ENCODE measurements around the gene TSPAN12. TPM values are rescaled to one million over a fixed set of nuclear protein-coding genes. Genes with fewer than 3 reads are reported as not detected.

Gene TSPAN12
- total RNA-seq, 1 experiment from 2014 or later = 1.4 TPM

DNA sequence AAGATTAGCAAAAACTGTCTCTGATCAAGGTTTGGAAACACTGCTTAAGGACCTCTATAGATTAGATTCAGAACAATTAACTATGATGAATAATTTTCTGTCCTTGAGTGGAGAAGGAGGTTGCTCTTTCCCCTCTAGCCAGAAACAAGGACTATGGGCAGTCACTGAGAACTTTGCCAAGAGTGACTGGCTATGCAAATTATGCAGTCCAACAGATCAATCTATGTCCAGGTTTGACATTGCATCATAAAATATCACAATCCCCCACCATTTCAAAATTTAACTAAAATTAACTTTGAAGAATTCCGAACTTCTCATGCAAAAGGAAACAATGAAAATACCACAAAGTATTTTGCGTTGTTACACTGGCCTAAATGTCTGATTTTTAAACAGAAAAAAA, 50.6 kb downstream of the TSPAN12 start:
- ATAC-seq (no peak), DNase-seq (ENCODE audit: low read depth, low spot score) (no peak)
- Histone ChIP-seq H3K27ac (ENCODE audit: low read length) (no peak overlapping the region), H3K9me3 (ENCODE audit: control insufficient read depth, insufficient read depth, low read depth, low read length) (no peaks in the 10 kb centered on the region), H3K4me1 (ENCODE audit: control insufficient read depth, insufficient read depth, low read length) (no peaks in the 10 kb centered on the region), H3K27me3 (ENCODE audit: control insufficient read depth, insufficient read depth, low read length) (no peaks in the 10 kb centered on the region), H3K36me3 (ENCODE audit: control insufficient read depth, insufficient read depth, low read length) (no peaks in the 10 kb centered on the region), H3K4me3 (ENCODE audit: low read depth in 2 of 2, low read length in 2 of 2) (no peak overlapping the region)
- in situ Hi-C loops (cut with HindIII; ENCODE audit: low pct_unique_long_range_greater_than_20kb, low sequenced_read_pairs) = no loop called here
- ChIA-PET POLR2A (no interaction called here), CTCF (no interaction called here)
- BruUV-seq (replicated peaks) = no TSS peak
- no peak for TF ChIP-seq SIN3A (IDR thresholded peaks at IDR 0.05; ENCODE audit: borderline replicate concordance, insufficient read depth, low read depth, low read length)
- TF ChIP-seq, protein P1, sequence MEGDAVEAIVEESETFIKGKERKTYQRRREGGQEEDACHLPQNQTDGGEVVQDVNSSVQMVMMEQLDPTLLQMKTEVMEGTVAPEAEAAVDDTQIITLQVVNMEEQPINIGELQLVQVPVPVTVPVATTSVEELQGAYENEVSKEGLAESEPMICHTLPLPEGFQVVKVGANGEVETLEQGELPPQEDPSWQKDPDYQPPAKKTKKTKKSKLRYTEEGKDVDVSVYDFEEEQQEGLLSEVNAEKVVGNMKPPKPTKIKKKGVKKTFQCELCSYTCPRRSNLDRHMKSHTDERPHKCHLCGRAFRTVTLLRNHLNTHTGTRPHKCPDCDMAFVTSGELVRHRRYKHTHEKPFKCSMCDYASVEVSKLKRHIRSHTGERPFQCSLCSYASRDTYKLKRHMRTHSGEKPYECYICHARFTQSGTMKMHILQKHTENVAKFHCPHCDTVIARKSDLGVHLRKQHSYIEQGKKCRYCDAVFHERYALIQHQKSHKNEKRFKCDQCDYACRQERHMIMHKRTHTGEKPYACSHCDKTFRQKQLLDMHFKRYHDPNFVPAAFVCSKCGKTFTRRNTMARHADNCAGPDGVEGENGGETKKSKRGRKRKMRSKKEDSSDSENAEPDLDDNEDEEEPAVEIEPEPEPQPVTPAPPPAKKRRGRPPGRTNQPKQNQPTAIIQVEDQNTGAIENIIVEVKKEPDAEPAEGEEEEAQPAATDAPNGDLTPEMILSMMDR (IDR thresholded peaks at IDR 0.05) = no peak
- TF ChIP-seq TCF7L2 (IDR thresholded peaks at IDR 0.05; ENCODE audit: low read depth, low read length) = no peak
- TF ChIP-seq, protein P2, sequence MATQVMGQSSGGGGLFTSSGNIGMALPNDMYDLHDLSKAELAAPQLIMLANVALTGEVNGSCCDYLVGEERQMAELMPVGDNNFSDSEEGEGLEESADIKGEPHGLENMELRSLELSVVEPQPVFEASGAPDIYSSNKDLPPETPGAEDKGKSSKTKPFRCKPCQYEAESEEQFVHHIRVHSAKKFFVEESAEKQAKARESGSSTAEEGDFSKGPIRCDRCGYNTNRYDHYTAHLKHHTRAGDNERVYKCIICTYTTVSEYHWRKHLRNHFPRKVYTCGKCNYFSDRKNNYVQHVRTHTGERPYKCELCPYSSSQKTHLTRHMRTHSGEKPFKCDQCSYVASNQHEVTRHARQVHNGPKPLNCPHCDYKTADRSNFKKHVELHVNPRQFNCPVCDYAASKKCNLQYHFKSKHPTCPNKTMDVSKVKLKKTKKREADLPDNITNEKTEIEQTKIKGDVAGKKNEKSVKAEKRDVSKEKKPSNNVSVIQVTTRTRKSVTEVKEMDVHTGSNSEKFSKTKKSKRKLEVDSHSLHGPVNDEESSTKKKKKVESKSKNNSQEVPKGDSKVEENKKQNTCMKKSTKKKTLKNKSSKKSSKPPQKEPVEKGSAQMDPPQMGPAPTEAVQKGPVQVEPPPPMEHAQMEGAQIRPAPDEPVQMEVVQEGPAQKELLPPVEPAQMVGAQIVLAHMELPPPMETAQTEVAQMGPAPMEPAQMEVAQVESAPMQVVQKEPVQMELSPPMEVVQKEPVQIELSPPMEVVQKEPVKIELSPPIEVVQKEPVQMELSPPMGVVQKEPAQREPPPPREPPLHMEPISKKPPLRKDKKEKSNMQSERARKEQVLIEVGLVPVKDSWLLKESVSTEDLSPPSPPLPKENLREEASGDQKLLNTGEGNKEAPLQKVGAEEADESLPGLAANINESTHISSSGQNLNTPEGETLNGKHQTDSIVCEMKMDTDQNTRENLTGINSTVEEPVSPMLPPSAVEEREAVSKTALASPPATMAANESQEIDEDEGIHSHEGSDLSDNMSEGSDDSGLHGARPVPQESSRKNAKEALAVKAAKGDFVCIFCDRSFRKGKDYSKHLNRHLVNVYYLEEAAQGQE (IDR thresholded peaks at IDR 0.05; ENCODE audit: insufficient read depth in 1 of 2, low read depth in 2 of 2, low read length in 1 of 2) = no peak
- no peak for TF ChIP-seq POLR2AphosphoS5 (IDR thresholded peaks at IDR 0.05; ENCODE audit: low read depth, low read length)
- intact Hi-C loops (cut with micrococcal nuclease; ENCODE audit: unreplicated experiment) = loop anchor here (5.0 kb wide), 1 partner anchor 300 kb away; no protein-coding TSS in a partner anchor

DNA sequence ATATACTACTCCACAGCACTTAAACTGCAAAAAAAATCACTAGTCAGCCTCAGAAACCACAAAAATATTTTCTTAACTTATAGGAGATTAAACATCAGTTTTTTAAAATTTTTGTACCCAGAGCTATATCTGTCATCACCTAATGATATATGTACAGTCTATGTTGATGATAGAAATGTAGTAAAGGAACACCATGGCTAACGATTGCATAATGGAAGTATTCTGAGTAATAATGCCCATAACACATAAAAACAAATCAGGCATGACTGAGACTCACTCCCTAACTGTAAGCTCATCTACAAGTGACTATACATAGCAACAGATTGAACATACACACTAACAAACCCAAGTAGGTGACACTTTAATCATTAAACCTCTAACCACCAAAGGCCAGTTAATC, 51.3 kb downstream of the TSPAN12 start:
- no TSS peak for BruUV-seq (replicated peaks)
- no peak for DNase-seq (ENCODE audit: low read depth, low spot score)
- intact Hi-C loops (cut with micrococcal nuclease; ENCODE audit: unreplicated experiment) = loop anchor here (1.0 to 5.0 kb wide), 3 partner anchors 135 to 301 kb away; no protein-coding TSS in a partner anchor
- ChIA-PET POLR2A (no interaction called here), CTCF (no interaction called here)
- TF ChIP-seq, protein P1 (IDR thresholded peaks at IDR 0.05) = no peak
- TF ChIP-seq, protein P2 (IDR thresholded peaks at IDR 0.05; ENCODE audit: insufficient read depth in 1 of 2, low read depth in 2 of 2, low read length in 1 of 2) = no peak
- TF ChIP-seq POLR2AphosphoS5 (IDR thresholded peaks at IDR 0.05; ENCODE audit: low read depth, low read length) = no peak
- TF ChIP-seq SIN3A (IDR thresholded peaks at IDR 0.05; ENCODE audit: borderline replicate concordance, insufficient read depth, low read depth, low read length) = no peak
- no peak for TF ChIP-seq TCF7L2 (IDR thresholded peaks at IDR 0.05; ENCODE audit: low read depth, low read length)
- Histone ChIP-seq H3K27ac (ENCODE audit: low read length) (no peak overlapping the region), H3K27me3 (ENCODE audit: control insufficient read depth, insufficient read depth, low read length) (no peaks in the 10 kb centered on the region), H3K36me3 (ENCODE audit: control insufficient read depth, insufficient read depth, low read length) (no peaks in the 10 kb centered on the region), H3K4me3 (ENCODE audit: low read depth in 2 of 2, low read length in 2 of 2) (no peak overlapping the region), H3K9me3 (ENCODE audit: control insufficient read depth, insufficient read depth, low read depth, low read length) (no peaks in the 10 kb centered on the region), H3K4me1 (ENCODE audit: control insufficient read depth, insufficient read depth, low read length) (no peaks in the 10 kb centered on the region)
- in situ Hi-C loops (cut with HindIII; ENCODE audit: low pct_unique_long_range_greater_than_20kb, low sequenced_read_pairs) = no loop called here
- ATAC-seq = no peak
